CD14-positive monocyte (primary cell): ENCODE measurements around the gene ZNF232. TPM values are rescaled to one million over a fixed set of nuclear protein-coding genes. Genes with fewer than 3 reads are reported as not detected.
"Not testable (repeated sequence)": the region's sequence is repeated elsewhere in the genome, so short reads cannot be mapped to it uniquely, and the experiment has no call there.

Experiments
- DNase-seq, 3 donors: peaks; one replicate each; pipeline ENCODE4 v3.0.0-alpha.2; 2011 to 2022
- H2AFZ ChIP-seq: 2 replicates; pipeline ENCODE4 v1.6.0; 2012; ENCODE audit warnings: mild to moderate bottlenecking, low read depth, low read length, inconsistent platforms; ENCODE audit not compliant: insufficient read depth, poor library complexity, severe bottlenecking
- H3K27ac ChIP-seq, 2 donors: 1 replicate in 1 of 2; 2 replicates in 1 of 2; pipeline ENCODE4 v1.5.1; 2012 to 2013; ENCODE audit warnings: low read length in 2 of 2, control low read depth in 1 of 2, inconsistent platforms in 1 of 2, low read depth in 1 of 2, mild to moderate bottlenecking in 1 of 2
- H3K27me3 ChIP-seq, 2 donors: one replicate each; pipeline versions ENCODE4 v1.6.0 to v1.6.1; 2011 to 2013; ENCODE audit warnings: low read length in 2 of 2; ENCODE audit not compliant: control insufficient read depth in 2 of 2, insufficient read depth in 2 of 2
- H3K36me3 ChIP-seq, 2 donors: replicated peaks in 1 of 2; 1 replicate in 1 of 2; 2 replicates in 1 of 2; pipeline versions ENCODE4 v1.5.1 to v1.6.1; 2012 to 2013; ENCODE audit warnings: low read length in 2 of 2, control low read depth in 1 of 2, inconsistent platforms in 1 of 2, mild to moderate bottlenecking in 1 of 2; ENCODE audit not compliant: insufficient read depth in 2 of 2, control insufficient read depth in 1 of 2
- H3K4me1 ChIP-seq, 2 donors: 1 replicate in 1 of 2; 2 replicates in 1 of 2; pipeline versions ENCODE4 v1.5.1 to v1.6.1; 2012 to 2013; ENCODE audit warnings: low read length in 2 of 2, control low read depth in 1 of 2, inconsistent platforms in 1 of 2, mild to moderate bottlenecking in 1 of 2, moderate library complexity in 1 of 2; ENCODE audit not compliant: insufficient read depth in 2 of 2, control insufficient read depth in 1 of 2
- H3K4me2 ChIP-seq: replicated peaks from 2 replicates; pipeline ENCODE3; 2012; ENCODE audit warnings: low read length, moderate library complexity, mild to moderate bottlenecking; ENCODE audit not compliant: poor library complexity, severe bottlenecking; ENCODE audit errors: extremely low read depth
- H3K4me3 ChIP-seq, 3 experiments: fragments of 200-600 bp in 1 of 3; sonication (generic) in 1 of 3; replicated peaks in 1 of 3; 1 replicate in 2 of 3; 2 replicates in 1 of 3; pipeline ENCODE4 v1.5.1; 2011 to 2013; ENCODE audit warnings: low read length in 3 of 3, mild to moderate bottlenecking in 3 of 3, control low read depth in 2 of 3, low read depth in 2 of 3, inconsistent platforms in 1 of 3, moderate library complexity in 1 of 3
- H3K79me2 ChIP-seq: 2 replicates; pipeline ENCODE4 v1.6.0; 2012; ENCODE audit warnings: mild to moderate bottlenecking, control low read depth, inconsistent platforms, low read length, moderate library complexity; ENCODE audit not compliant: insufficient read depth
- H3K9ac ChIP-seq: 2 replicates; pipeline ENCODE4 v1.6.0; 2017; ENCODE audit warnings: low read length, mild to moderate bottlenecking; ENCODE audit not compliant: insufficient read depth, poor library complexity, severe bottlenecking
- H3K9me3 ChIP-seq, 2 donors: replicated peaks in 1 of 2; 1 replicate in 1 of 2; 2 replicates in 1 of 2; pipeline versions ENCODE4 v1.5.1 to v1.6.1; 2012 to 2013; ENCODE audit warnings: low read length in 2 of 2, control low read depth in 1 of 2; ENCODE audit not compliant: control insufficient read depth in 1 of 2, insufficient read depth in 1 of 2
- H4K20me1 ChIP-seq: 2 replicates; pipeline ENCODE4 v1.6.0; 2012; ENCODE audit warnings: mild to moderate bottlenecking, low read length, control low read depth, moderate library complexity; ENCODE audit not compliant: insufficient read depth
- H3K27ac Mint-ChIP-seq, 7 donors: one replicate each; pipeline ENCODE4 v1.8.0; 2020; ENCODE audit warnings: mild to moderate bottlenecking in 7 of 7, mixed read lengths in 7 of 7, moderate library complexity in 6 of 7, inconsistent platforms in 2 of 7
- H3K27me3 Mint-ChIP-seq, 3 donors: one replicate each; pipeline ENCODE4 v1.8.0; 2021 to 2022; ENCODE audit warnings: low read depth in 3 of 3, mild to moderate bottlenecking in 3 of 3, mixed read lengths in 3 of 3, moderate library complexity in 3 of 3, inconsistent platforms in 1 of 3
- H3K36me3 Mint-ChIP-seq, 2 donors: one replicate each; pipeline ENCODE4 v1.8.0; 2020; ENCODE audit warnings: mixed read lengths in 2 of 2, inconsistent platforms in 1 of 2, mild to moderate bottlenecking in 1 of 2
- H3K4me1 Mint-ChIP-seq: one replicate; pipeline ENCODE4 v1.8.0; 2020; ENCODE audit warnings: mild to moderate bottlenecking, mixed read lengths
- H3K4me3 Mint-ChIP-seq, 2 donors: one replicate each; pipeline ENCODE4 v1.8.0; 2020; ENCODE audit warnings: mild to moderate bottlenecking in 2 of 2, mixed read lengths in 2 of 2, moderate library complexity in 1 of 2
- H3K9me3 Mint-ChIP-seq, 7 donors: one replicate each; pipeline ENCODE4 v1.8.0; 2020 to 2022; ENCODE audit warnings: mixed read lengths in 7 of 7, mild to moderate bottlenecking in 6 of 7, moderate library complexity in 6 of 7, inconsistent platforms in 2 of 7
- CTCF ChIP-seq: fragments of 200-600 bp; IDR thresholded peaks from one replicate; pipeline ENCODE4 v1.8.0; 2022; ENCODE audit warnings: antibody characterized with exemption, mild to moderate bottlenecking
- WGBS: methylation state at CpG from one replicate; pipeline ENCODE4 v1.1.5; 2013; ENCODE audit warnings: missing lambda C conversion rate; ENCODE audit not compliant: insufficient coverage; 5-methylcytosine and 5-hydroxymethylcytosine counted together
- intact Hi-C, 2 donors: fragments of 100-400 bp; cut with micrococcal nuclease; formaldehyde crosslinking; loops; one replicate each; pipeline versions ENCODE4 v1.15.0 to v1.15.1; 2023
- polyA plus RNA-seq, 3 donors: library from polyadenylated mRNA; depleted of rRNA in 1 of 3; unstranded in 2 of 3; stranded (reverse) in 1 of 3; fragments of 300-500 nt in 2 of 3; fragments of >200 nt in 1 of 3; fragmentation: Illumina TruSeq in 2 of 3; gene quantifications; 1 replicate in 2 of 3; 2 replicates in 1 of 3; pipeline ENCODE4 v1.2.3, GENCODE V29; 2012 to 2021

The ZNF232 gene
- polyA plus RNA-seq, 3 donors, result 2.2 to 3.1 (median 3.0) TPM

GRCh38 chr17:5077781-5078105 is 33.9 kb downstream of the ZNF232 start:
- Mint-ChIP-seq H3K27ac (peak overlapping the region; percentile 69 to 96 (median 91)), H3K4me1 (peaks cover 17% of the 10 kb centered on the region), H3K27me3 (peaks cover 6 to 15% (median 15%) of the 10 kb centered on the region in 3 donors), H3K4me3 (peak overlapping the region; percentile 94 to 96), H3K36me3 (peaks cover 15 to 21% of the 10 kb centered on the region in 2 donors), H3K9me3 (peaks cover 14 to 38% (median 36%) of the 10 kb centered on the region in 7 donors)
- Histone ChIP-seq H3K27ac (peak overlapping the region; percentile 64 to 75), H4K20me1 (no peaks in the 10 kb centered on the region), H3K4me1 (peaks cover 16 to 20% of the 10 kb centered on the region in 2 donors), H3K79me2 (no peaks in the 10 kb centered on the region), H3K36me3 (peaks cover 0 to 17% of the 10 kb centered on the region in 2 donors), H2AFZ (peak overlapping the region; percentile 99), H3K9me3 (peaks cover 5 to 22% of the 10 kb centered on the region in 2 donors), H3K4me2 (peak overlapping the region; percentile 95), H3K27me3 (peaks cover 0 to 3% of the 10 kb centered on the region in 2 donors), H3K4me3 (peak overlapping the region; percentile 49 to 86 (median 82)), H3K9ac (peak overlapping the region; percentile 74)
- no peak for TF ChIP-seq CTCF
- intact Hi-C loops, result loop anchor here in 1 of 2 donors (2.0 kb wide), 1 partner anchor 33 kb away; the partner anchor contains the start of gene ZNF232
- DNase-seq, result peak in 1 of 3 donors; percentile 1
- WGBS, result 33% methylated on average over 12 of the region's 14 CpGs

- Histone ChIP-seq H3K4me1 (peaks cover 16 to 20% of the 10 kb centered on the region in 2 donors), H2AFZ (peak overlapping the region; percentile 99), H3K4me3 (peak overlapping the region in 1 of 3 experiments; percentile 86), H3K4me2 (peak overlapping the region; percentile 95), H3K9me3 (peaks cover under 1 to 18% of the 10 kb centered on the region in 2 donors), H3K36me3 (peaks cover 0 to 13% of the 10 kb centered on the region in 2 donors)
- peaks cover 12 to 16% of the 10 kb centered on the region in 2 donors for H3K36me3 Mint-ChIP-seq
- H3K79me2 ChIP-seq, H3K27ac ChIP-seq, H3K9ac ChIP-seq, H4K20me1 ChIP-seq, intact Hi-C loops, DNase-seq, H3K27me3 ChIP-seq: not testable (repeated sequence)
- WGBS, result 100% methylated on average over 3 of the region's 24 CpGs
- peak overlapping the region in 2 of 7 donors; percentile 8 to 68 for H3K27ac Mint-ChIP-seq
- peaks cover 8 to 18% (median 15%) of the 10 kb centered on the region in 3 donors for H3K27me3 Mint-ChIP-seq
- peaks cover 17% of the 10 kb centered on the region for H3K4me1 Mint-ChIP-seq
- peaks cover 11 to 33% (median 31%) of the 10 kb centered on the region in 7 donors for H3K9me3 Mint-ChIP-seq
- peak overlapping the region; percentile 94 to 96 for H3K4me3 Mint-ChIP-seq
These were observed 34.4 kb downstream of the ZNF232 start for GRCh38 chr17:5077275-5077674.

GRCh38 chr17:5075472-5075871 is 36.2 kb downstream of the ZNF232 start:
- H3K9me3 Mint-ChIP-seq, result peaks cover 4 to 24% (median 18%) of the 10 kb centered on the region in 7 donors
- H2AFZ ChIP-seq, H3K4me2 ChIP-seq, H3K27ac Mint-ChIP-seq, H3K79me2 ChIP-seq, H4K20me1 ChIP-seq, H3K9ac ChIP-seq, H3K4me3 ChIP-seq, H3K36me3 ChIP-seq, H3K27me3 ChIP-seq, H3K9me3 ChIP-seq, H3K4me3 Mint-ChIP-seq, intact Hi-C loops, H3K27ac ChIP-seq, H3K36me3 Mint-ChIP-seq, DNase-seq: not testable (repeated sequence)
- H3K4me1 Mint-ChIP-seq, result peaks cover 14% of the 10 kb centered on the region
- peaks cover 8 to 18% (median 15%) of the 10 kb centered on the region in 3 donors for H3K27me3 Mint-ChIP-seq
- peaks cover 16 to 20% of the 10 kb centered on the region in 2 donors for H3K4me1 ChIP-seq
- 100% methylated on average over 2 of the region's 5 CpGs for WGBS
